Astrocyte (in vitro differentiated cells and primary cell): ENCODE data around the gene NSMF. TPM values are rescaled to one million over a fixed set of nuclear protein-coding genes. Genes with fewer than 3 reads are reported as not detected.

ENCODE experiments used
- DNase-seq: peaks from one replicate; pipeline ENCODE4 v3.0.0-alpha.2; 2010; ENCODE audit warnings: low read depth
- FAIRE-seq: peaks from 2 replicates; lab custom pipeline; 2011; peaks lifted over from hg19 to GRCh38; lab: Jason Lieb, UNC
- H2AFZ ChIP-seq: 2 replicates; pipeline ENCODE4 v1.6.0; 2012; ENCODE audit warnings: low read depth, low read length, inconsistent platforms
- H3K27ac ChIP-seq: 2 replicates; pipeline ENCODE4 v1.5.1; 2011; ENCODE audit warnings: low read depth, low read length, inconsistent platforms
- H3K27me3 ChIP-seq: 2 replicates; pipeline ENCODE4 v1.6.0; 2011; ENCODE audit warnings: low read length, inconsistent platforms; ENCODE audit not compliant: insufficient read depth
- H3K36me3 ChIP-seq: 2 replicates; pipeline ENCODE4 v1.5.1; 2011; ENCODE audit warnings: low read length, inconsistent platforms; ENCODE audit not compliant: insufficient read depth
- H3K4me1 ChIP-seq: 2 replicates; pipeline ENCODE4 v1.5.1; 2011; ENCODE audit warnings: low read length, inconsistent platforms; ENCODE audit not compliant: insufficient read depth
- H3K4me2 ChIP-seq: 2 replicates; pipeline ENCODE4 v1.6.0; 2012; ENCODE audit warnings: low read length, inconsistent platforms
- H3K4me3 ChIP-seq: 2 replicates; pipeline ENCODE4 v1.5.1; 2011; ENCODE audit warnings: low read depth, mild to moderate bottlenecking, low read length, inconsistent platforms; ENCODE audit not compliant: insufficient read depth
- H3K79me2 ChIP-seq: 2 replicates; pipeline ENCODE4 v1.6.0; 2012; ENCODE audit warnings: mild to moderate bottlenecking, low read length, inconsistent platforms; ENCODE audit not compliant: insufficient read depth
- H3K9ac ChIP-seq: 2 replicates; pipeline ENCODE4 v1.6.0; 2012; ENCODE audit warnings: mild to moderate bottlenecking, low read length, inconsistent platforms
- H3K9me3 ChIP-seq: 2 replicates; pipeline ENCODE4 v1.5.1; 2012; ENCODE audit warnings: low read depth, mild to moderate bottlenecking, low read length, inconsistent platforms; ENCODE audit not compliant: insufficient read depth
- H4K20me1 ChIP-seq: 2 replicates; pipeline ENCODE4 v1.6.0; 2012; ENCODE audit warnings: low read length, inconsistent platforms; ENCODE audit not compliant: insufficient read depth
- H3K27ac Mint-ChIP-seq: one replicate; pipeline ENCODE4 v1.8.0; 2021; ENCODE audit warnings: mild to moderate bottlenecking, mixed read lengths; ENCODE audit not compliant: unreplicated experiment
- H3K27me3 Mint-ChIP-seq: one replicate; pipeline ENCODE4 v1.8.0; 2021; ENCODE audit warnings: low read depth, mixed read lengths; ENCODE audit not compliant: unreplicated experiment
- H3K36me3 Mint-ChIP-seq: one replicate; pipeline ENCODE4 v1.8.0; 2021; ENCODE audit warnings: low read depth, mixed read lengths; ENCODE audit not compliant: unreplicated experiment
- H3K4me1 Mint-ChIP-seq: one replicate; pipeline ENCODE4 v1.8.0; 2021; ENCODE audit warnings: low read depth, mixed read lengths; ENCODE audit not compliant: unreplicated experiment
- H3K4me3 Mint-ChIP-seq: one replicate; pipeline ENCODE4 v1.8.0; 2021; ENCODE audit warnings: mild to moderate bottlenecking, moderate library complexity, mixed read lengths; ENCODE audit not compliant: unreplicated experiment
- H3K9me3 Mint-ChIP-seq: one replicate; pipeline ENCODE4 v1.8.0; 2021; ENCODE audit warnings: mild to moderate bottlenecking, mixed read lengths; ENCODE audit not compliant: unreplicated experiment
- CTCF ChIP-seq: IDR thresholded peaks from 2 replicates; pipeline ENCODE4 v1.5.1; 2011; ENCODE audit warnings: low read depth, mild to moderate bottlenecking, inconsistent platforms, low read length, moderate library complexity; ENCODE audit not compliant: insufficient read depth
- EZH2 ChIP-seq: IDR thresholded peaks from 2 replicates; pipeline ENCODE4 v1.6.1; 2012; ENCODE audit warnings: mild to moderate bottlenecking, low read length, inconsistent platforms; ENCODE audit not compliant: insufficient read depth
- total RNA-seq: library from RNA; stranded (reverse); gene quantifications from 2 replicates; pipeline ENCODE4 v1.2.1, GENCODE V29; 2021

NSMF gene
- total RNA-seq, 1 donor from 2014 or later, result 50.5 TPM

GRCh38 chr9:137430723-137431415, 28.3 kb downstream of the NSMF start:
- H3K4me3 ChIP-seq, result no peak overlapping the region
- Mint-ChIP-seq H3K4me1 (no peaks in the 10 kb centered on the region), H3K27me3 (peaks cover 5% of the 10 kb centered on the region), H3K9me3 (no peaks in the 10 kb centered on the region), H3K36me3 (no peaks in the 10 kb centered on the region), H3K4me3 (no peak overlapping the region), H3K27ac (no peak overlapping the region)
- no peaks in the 10 kb centered on the region for H3K36me3 ChIP-seq
- no peaks in the 10 kb centered on the region for H4K20me1 ChIP-seq
- peaks cover 5% of the 10 kb centered on the region for H3K4me1 ChIP-seq
- TF ChIP-seq EZH2 (no peak), CTCF (no peak)
- H3K4me2 ChIP-seq, result no peak overlapping the region
- no peak overlapping the region for H2AFZ ChIP-seq
- DNase-seq, result no peak
- H3K79me2 ChIP-seq, result no peaks in the 10 kb centered on the region
- FAIRE-seq, result no peak
- H3K27ac ChIP-seq, result no peak overlapping the region
- no peaks in the 10 kb centered on the region for H3K9me3 ChIP-seq
- no peak overlapping the region for H3K9ac ChIP-seq
- H3K27me3 ChIP-seq, result no peaks in the 10 kb centered on the region

GRCh38 chr9:137429974-137430722, 29.0 kb downstream of the NSMF start:
- H3K27me3 Mint-ChIP-seq, result peaks cover 5% of the 10 kb centered on the region
- H3K4me1 ChIP-seq, result no peaks in the 10 kb centered on the region
- DNase-seq, result no peak
- no peaks in the 10 kb centered on the region for H3K36me3 Mint-ChIP-seq
- no peak overlapping the region for H3K4me3 Mint-ChIP-seq
- no peaks in the 10 kb centered on the region for H3K79me2 ChIP-seq
- FAIRE-seq, result no peak
- H4K20me1 ChIP-seq, result no peaks in the 10 kb centered on the region
- H3K27ac Mint-ChIP-seq, result no peak overlapping the region
- no peak overlapping the region for H3K27ac ChIP-seq
- H3K9me3 Mint-ChIP-seq, result no peaks in the 10 kb centered on the region
- no peak overlapping the region for H2AFZ ChIP-seq
- H3K9ac ChIP-seq, result no peak overlapping the region
- no peaks in the 10 kb centered on the region for H3K9me3 ChIP-seq
- H3K4me2 ChIP-seq, result no peak overlapping the region
- H3K36me3 ChIP-seq, result no peaks in the 10 kb centered on the region
- no peaks in the 10 kb centered on the region for H3K27me3 ChIP-seq
- TF ChIP-seq CTCF (no peak), EZH2 (no peak)
- no peak overlapping the region for H3K4me3 ChIP-seq
- no peaks in the 10 kb centered on the region for H3K4me1 Mint-ChIP-seq

- Mint-ChIP-seq H3K4me3 (no peak overlapping the region), H3K36me3 (no peaks in the 10 kb centered on the region), H3K27ac (no peak overlapping the region), H3K9me3 (no peaks in the 10 kb centered on the region), H3K4me1 (no peaks in the 10 kb centered on the region), H3K27me3 (peaks cover 5% of the 10 kb centered on the region)
- no peak overlapping the region for H3K4me3 ChIP-seq
- H3K4me1 ChIP-seq, result peaks cover 5% of the 10 kb centered on the region
- DNase-seq (no peak), FAIRE-seq (no peak)
- no peaks in the 10 kb centered on the region for H3K79me2 ChIP-seq
- no peak overlapping the region for H3K4me2 ChIP-seq
- H4K20me1 ChIP-seq, result no peaks in the 10 kb centered on the region
- no peaks in the 10 kb centered on the region for H3K9me3 ChIP-seq
- no peaks in the 10 kb centered on the region for H3K27me3 ChIP-seq
- TF ChIP-seq EZH2 (no peak), CTCF (no peak)
- H3K27ac ChIP-seq, result no peak overlapping the region
- H3K9ac ChIP-seq, result no peak overlapping the region
- H2AFZ ChIP-seq, result no peak overlapping the region
- H3K36me3 ChIP-seq, result no peaks in the 10 kb centered on the region
Observed at GRCh38 chr9:137429546-137429890, 29.6 kb downstream of the NSMF start.
